GM10266 (cell line): ENCODE measurements around the gene GAREM1.

Experiments used
- DNase-seq: peaks from one replicate; pipeline ENCODE4 v3.0.0; 2012; ENCODE audit errors: extremely low spot score
- CTCF ChIP-seq: IDR thresholded peaks from 2 replicates; pipeline ENCODE4 v1.5.1; 2012; ENCODE audit warnings: mild to moderate bottlenecking, low read depth; ENCODE audit not compliant: control insufficient read depth, insufficient read depth; ENCODE audit errors: missing control alignments

The GAREM1 gene

GRCh38 chr18:32438173-32438572 lies 32.5 kb downstream of the GAREM1 start:
- TF ChIP-seq CTCF: no peak
- no peak for DNase-seq

- no peak for TF ChIP-seq CTCF
- no peak for DNase-seq
Observed at GRCh38 chr18:32437100-32437834, 33.4 kb downstream of the GAREM1 start.

GRCh38 chr18:32435631-32436500 lies 34.8 kb downstream of the GAREM1 start:
- no peak for DNase-seq
- TF ChIP-seq CTCF: no peak

- DNase-seq: no peak
- TF ChIP-seq CTCF: no peak
Observed at GRCh38 chr18:32431753-32432152, 38.9 kb downstream of the GAREM1 start.

GRCh38 chr18:32429402-32429801 lies 41.3 kb downstream of the GAREM1 start:
- no peak for TF ChIP-seq CTCF
- DNase-seq: no peak

- TF ChIP-seq CTCF: no peak
- no peak for DNase-seq
Observed at GRCh38 chr18:32427084-32427900, 43.4 kb downstream of the GAREM1 start.
